Stimulated activated naive CD8-positive, alpha-beta T cell treated with anti-CD3 and anti-CD28 coated beads, Interleukin-15, amount 100 ng/mL, for 72 hours (primary cell): ENCODE data around the gene ZNF789.
A peak's percentile ranks its signal among the peaks of the same experiment; 100 is the strongest.
"Not testable (repeated sequence)": the region's sequence is repeated elsewhere in the genome, so short reads cannot be mapped to it uniquely, and the experiment has no call there.

ENCODE experiments used
- ATAC-seq: fragments of 150-1000 bp; cut with Tn5 transposase; 2 replicates; pipeline ENCODE4 v1.10.0; 2021; ENCODE audit warnings: mild to moderate bottlenecking, moderate library complexity
- DNase-seq, 2 donors: peaks; one replicate each; pipeline ENCODE4 v3.0.0; 2021 to 2022
- H3K27ac Mint-ChIP-seq, 2 donors: one replicate each; pipeline ENCODE4 v1.8.0; 2022; ENCODE audit warnings: mild to moderate bottlenecking in 2 of 2, mixed read lengths in 2 of 2, moderate library complexity in 2 of 2
- H3K27me3 Mint-ChIP-seq: one replicate; pipeline ENCODE4 v1.8.0; 2022; ENCODE audit warnings: mixed read lengths
- H3K4me1 Mint-ChIP-seq: one replicate; pipeline ENCODE4 v1.8.0; 2022; ENCODE audit warnings: mild to moderate bottlenecking, mixed read lengths
- H3K4me3 Mint-ChIP-seq, 2 donors: one replicate each; pipeline ENCODE4 v1.8.0; 2022; ENCODE audit warnings: mild to moderate bottlenecking in 2 of 2, mixed read lengths in 2 of 2, moderate library complexity in 1 of 2
- H3K9me3 Mint-ChIP-seq, 2 donors: one replicate each; pipeline ENCODE4 v1.8.0; 2022; ENCODE audit warnings: mixed read lengths in 2 of 2

ZNF789 gene

GRCh38 chr7:99472561-99473314, at the start of gene ZNF789:
ZNF789 (plus strand) TSS chr7:99472890; CDS start chr7:99476457, 3,567 bp downstream.
- peak within 1 kb of the TSS; percentile 96 to 100 for H3K4me3 Mint-ChIP-seq
- DNase-seq (peak; percentile 96 to 98), ATAC-seq (peak; percentile 99)
- no peaks in the 10 kb centered on the region for H3K27me3 Mint-ChIP-seq
- H3K9me3 Mint-ChIP-seq = no peaks in the 10 kb centered on the region
- H3K4me1 Mint-ChIP-seq = peaks cover 53% of the 10 kb centered on the region
- peak within 1 kb of the TSS; percentile 97 for H3K27ac Mint-ChIP-seq

GRCh38 chr7:99424932-99425730, 47.6 kb upstream of the ZNF789 start:
- ATAC-seq (peak; percentile 29), DNase-seq (no peak)
- H3K27ac Mint-ChIP-seq = no peak overlapping the region
- H3K9me3 Mint-ChIP-seq = no peaks in the 10 kb centered on the region
- H3K4me3 Mint-ChIP-seq = no peak overlapping the region
- no peaks in the 10 kb centered on the region for H3K27me3 Mint-ChIP-seq
- H3K4me1 Mint-ChIP-seq = no peaks in the 10 kb centered on the region

GRCh38 chr7:99428972-99429566, 43.6 kb upstream of the ZNF789 start:
- H3K4me3 Mint-ChIP-seq = no peak overlapping the region
- H3K4me1 Mint-ChIP-seq = peaks cover 4% of the 10 kb centered on the region
- DNase-seq = no peak
- no peak overlapping the region for H3K27ac Mint-ChIP-seq
- H3K27me3 Mint-ChIP-seq = no peaks in the 10 kb centered on the region
- no peaks in the 10 kb centered on the region for H3K9me3 Mint-ChIP-seq
- peak; percentile 47 for ATAC-seq

GRCh38 chr7:99429756-99430155, 42.9 kb upstream of the ZNF789 start:
- ATAC-seq = no peak
- no peak overlapping the region for H3K27ac Mint-ChIP-seq
- no peak overlapping the region for H3K4me3 Mint-ChIP-seq
- DNase-seq = no peak
- H3K27me3 Mint-ChIP-seq = no peaks in the 10 kb centered on the region
- H3K4me1 Mint-ChIP-seq = peaks cover 7% of the 10 kb centered on the region
- H3K9me3 Mint-ChIP-seq = no peaks in the 10 kb centered on the region

- not testable (repeated sequence) for ATAC-seq, H3K4me3 Mint-ChIP-seq, DNase-seq, H3K9me3 Mint-ChIP-seq, H3K27me3 Mint-ChIP-seq
- peaks cover 13% of the 10 kb centered on the region for H3K4me1 Mint-ChIP-seq
- peak overlapping the region in 1 of 2 donors; percentile 93 for H3K27ac Mint-ChIP-seq
These were observed 40.7 kb upstream of the ZNF789 start for GRCh38 chr7:99431756-99432540.

GRCh38 chr7:99433158-99433557, 39.5 kb upstream of the ZNF789 start:
- ATAC-seq = no peak
- no peak overlapping the region for H3K4me3 Mint-ChIP-seq
- H3K4me1 Mint-ChIP-seq = peaks cover 24% of the 10 kb centered on the region
- H3K9me3 Mint-ChIP-seq = no peaks in the 10 kb centered on the region
- DNase-seq = no peak
- H3K27ac Mint-ChIP-seq = peak overlapping the region in 1 of 2 donors; percentile 95
- no peaks in the 10 kb centered on the region for H3K27me3 Mint-ChIP-seq

- ATAC-seq = peak; percentile 36
- Mint-ChIP-seq H3K9me3 (no peaks in the 10 kb centered on the region), H3K4me1 (peaks cover 58% of the 10 kb centered on the region), H3K4me3 (peak overlapping the region; percentile 96), H3K27ac (peak overlapping the region; percentile 40 to 100), H3K27me3 (no peaks in the 10 kb centered on the region)
- DNase-seq = no peak
These were observed 34.6 kb upstream of the ZNF789 start for GRCh38 chr7:99437946-99438572.

- Mint-ChIP-seq H3K4me3 (peak within 1 kb of the TSS; percentile 96), H3K27me3 (no peaks in the 10 kb centered on the region), H3K9me3 (no peaks in the 10 kb centered on the region), H3K4me1 (peaks cover 60% of the 10 kb centered on the region), H3K27ac (peak within 1 kb of the TSS; percentile 99 to 100)
- DNase-seq (peak; percentile 94 to 95), ATAC-seq (peak; percentile 97)
These were observed 33.9 kb upstream of the ZNF789 start, which contains the start of the genes CPSF4 and PTCD1 for GRCh38 chr7:99438573-99439480. CPSF4 (plus strand) TSS chr7:99438943; CDS start chr7:99439083, 140 bp downstream. PTCD1 (minus strand) TSS chr7:99438798; CDS start chr7:99435242, 3,556 bp downstream.

GRCh38 chr7:99440195-99440594, 32.5 kb upstream of the ZNF789 start:
- H3K9me3 Mint-ChIP-seq = no peaks in the 10 kb centered on the region
- ATAC-seq (no peak), DNase-seq (no peak)
- H3K4me3 Mint-ChIP-seq = peak overlapping the region; percentile 96
- no peaks in the 10 kb centered on the region for H3K27me3 Mint-ChIP-seq
- peak overlapping the region in 1 of 2 donors; percentile 36 for H3K27ac Mint-ChIP-seq
- H3K4me1 Mint-ChIP-seq = peaks cover 54% of the 10 kb centered on the region

GRCh38 chr7:99446096-99446495, 26.6 kb upstream of the ZNF789 start:
- Mint-ChIP-seq H3K4me3 (no peak overlapping the region), H3K27me3 (no peaks in the 10 kb centered on the region), H3K4me1 (peaks cover 15% of the 10 kb centered on the region), H3K27ac (no peak overlapping the region), H3K9me3 (no peaks in the 10 kb centered on the region)
- DNase-seq (no peak), ATAC-seq (no peak)

GRCh38 chr7:99447943-99448342, 24.7 kb upstream of the ZNF789 start:
- Mint-ChIP-seq H3K9me3 (no peaks in the 10 kb centered on the region), H3K27me3 (no peaks in the 10 kb centered on the region), H3K27ac (no peak overlapping the region), H3K4me1 (peaks cover 5% of the 10 kb centered on the region), H3K4me3 (no peak overlapping the region)
- DNase-seq (no peak), ATAC-seq (no peak)

- H3K4me1 Mint-ChIP-seq = no peaks in the 10 kb centered on the region
- H3K27me3 Mint-ChIP-seq = no peaks in the 10 kb centered on the region
- DNase-seq = no peak
- H3K4me3 Mint-ChIP-seq = no peak overlapping the region
- H3K9me3 Mint-ChIP-seq = no peaks in the 10 kb centered on the region
- no peak for ATAC-seq
- no peak overlapping the region for H3K27ac Mint-ChIP-seq
These were observed 23.8 kb upstream of the ZNF789 start for GRCh38 chr7:99448855-99449254.

- H3K4me3 Mint-ChIP-seq = no peak overlapping the region
- no peaks in the 10 kb centered on the region for H3K9me3 Mint-ChIP-seq
- no peak for ATAC-seq
- no peaks in the 10 kb centered on the region for H3K27me3 Mint-ChIP-seq
- no peak overlapping the region for H3K27ac Mint-ChIP-seq
- no peaks in the 10 kb centered on the region for H3K4me1 Mint-ChIP-seq
- DNase-seq = no peak
These were observed 23.4 kb upstream of the ZNF789 start for GRCh38 chr7:99449326-99449725.

- ATAC-seq = no peak
- peaks cover 6% of the 10 kb centered on the region for H3K4me1 Mint-ChIP-seq
- no peaks in the 10 kb centered on the region for H3K27me3 Mint-ChIP-seq
- no peak overlapping the region for H3K27ac Mint-ChIP-seq
- H3K9me3 Mint-ChIP-seq = no peaks in the 10 kb centered on the region
- no peak overlapping the region for H3K4me3 Mint-ChIP-seq
- no peak for DNase-seq
These were observed 20.8 kb upstream of the ZNF789 start for GRCh38 chr7:99451936-99452335.
